Stimulated activated CD8-positive, alpha-beta memory T cell treated with anti-CD3 and anti-CD28 coated beads, Interleukin-2, amount 100 ng/mL, for 1 hour (primary cell): ENCODE results near the gene SCNN1G.
A peak's percentile ranks its signal among the peaks of the same experiment; 100 is the strongest.

Source experiments
- DNase-seq, 2 donors: peaks; one replicate each; pipeline ENCODE4 v3.0.0-alpha.2; 2020; ENCODE audit warnings: low read depth in 2 of 2

Gene SCNN1G

DNA sequence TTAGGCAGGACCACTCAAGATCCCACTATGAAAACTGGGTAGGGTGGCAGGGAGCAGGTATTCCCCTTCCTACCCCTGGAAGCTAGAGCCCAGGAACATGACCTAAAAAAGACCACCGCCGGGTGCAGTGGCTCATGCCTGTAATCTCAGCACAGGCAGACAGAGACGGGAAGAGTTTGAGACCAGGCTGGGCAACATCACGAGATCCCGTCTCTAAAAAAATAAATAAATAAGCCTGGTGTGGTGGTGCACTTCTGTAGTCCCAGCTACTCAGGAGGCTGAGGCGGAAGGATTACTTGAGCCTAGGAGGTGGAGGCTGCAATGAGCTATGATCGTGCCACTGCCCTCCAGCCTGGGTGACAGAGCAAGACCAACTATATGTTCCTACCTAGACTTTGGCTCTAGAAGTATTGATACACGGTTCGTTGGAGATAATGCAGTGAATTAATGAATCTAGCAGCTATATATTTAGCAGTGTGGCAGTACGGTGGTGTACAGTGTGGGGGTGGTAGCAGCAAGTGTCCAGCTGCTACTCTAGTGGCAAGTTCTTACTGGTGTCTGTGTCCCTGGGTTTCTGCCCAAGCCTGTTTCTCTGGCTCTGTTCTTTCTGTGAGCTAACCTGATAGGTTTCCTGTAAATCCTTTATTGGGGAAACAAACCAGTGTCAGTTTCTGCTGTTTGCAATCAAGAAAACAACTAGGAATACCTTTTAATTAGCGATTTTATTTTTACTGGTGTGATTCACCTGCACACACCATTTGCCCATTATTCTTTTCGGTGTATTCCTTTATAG lies 30.0 kb upstream of the SCNN1G start:
- DNase-seq, result no peak

DNA sequence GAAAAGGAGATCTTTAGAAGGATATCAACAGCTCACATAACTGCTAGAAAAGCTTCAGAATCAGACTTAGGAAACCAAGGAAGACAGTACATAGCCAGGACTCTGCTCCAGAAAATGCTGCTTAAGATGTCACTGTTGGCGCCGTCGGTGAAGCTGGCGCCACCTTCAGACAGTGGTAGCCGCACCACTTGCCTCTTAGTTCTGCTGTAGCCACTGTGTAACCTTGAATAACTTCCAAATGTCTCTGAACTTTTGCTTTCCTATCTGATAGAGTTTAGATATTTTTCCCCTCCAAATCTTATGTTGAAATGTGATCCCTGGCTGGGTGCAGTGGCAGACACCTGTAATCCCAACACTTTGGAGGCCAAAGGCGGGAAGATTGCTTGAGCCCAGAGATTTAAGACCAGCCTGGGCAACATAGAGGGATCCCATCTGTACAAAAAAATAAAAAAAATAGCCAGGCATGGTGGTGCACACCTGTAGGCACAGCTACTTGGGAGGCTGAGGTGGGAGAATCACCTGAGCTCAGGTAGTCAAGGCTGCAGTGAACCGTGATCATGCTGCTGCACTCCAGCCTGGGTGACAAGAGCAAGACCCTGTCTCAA lies 27.0 kb upstream of the SCNN1G start:
- DNase-seq, result no peak

DNA sequence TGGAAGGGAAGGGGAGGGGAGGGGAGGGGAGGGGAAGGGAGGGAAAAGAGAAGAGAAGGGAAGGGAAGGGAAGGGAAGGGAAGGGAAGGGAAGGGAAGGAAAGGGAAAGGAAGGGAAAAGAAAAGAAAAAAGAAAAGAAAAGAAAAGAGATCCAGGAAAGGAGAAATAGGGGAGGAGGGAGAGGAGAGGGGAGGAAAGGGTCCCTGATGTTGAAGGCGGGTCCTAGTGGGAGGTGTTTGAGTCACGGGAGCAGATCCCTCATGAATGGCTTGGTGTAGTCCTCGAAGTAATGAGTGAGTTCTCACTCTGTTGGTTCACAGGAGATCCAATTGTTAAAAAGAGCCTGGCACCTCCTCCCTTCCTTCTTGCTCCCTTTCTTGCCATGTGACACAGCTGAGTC lies 26.4 kb upstream of the SCNN1G start:
- no peak for DNase-seq

DNA sequence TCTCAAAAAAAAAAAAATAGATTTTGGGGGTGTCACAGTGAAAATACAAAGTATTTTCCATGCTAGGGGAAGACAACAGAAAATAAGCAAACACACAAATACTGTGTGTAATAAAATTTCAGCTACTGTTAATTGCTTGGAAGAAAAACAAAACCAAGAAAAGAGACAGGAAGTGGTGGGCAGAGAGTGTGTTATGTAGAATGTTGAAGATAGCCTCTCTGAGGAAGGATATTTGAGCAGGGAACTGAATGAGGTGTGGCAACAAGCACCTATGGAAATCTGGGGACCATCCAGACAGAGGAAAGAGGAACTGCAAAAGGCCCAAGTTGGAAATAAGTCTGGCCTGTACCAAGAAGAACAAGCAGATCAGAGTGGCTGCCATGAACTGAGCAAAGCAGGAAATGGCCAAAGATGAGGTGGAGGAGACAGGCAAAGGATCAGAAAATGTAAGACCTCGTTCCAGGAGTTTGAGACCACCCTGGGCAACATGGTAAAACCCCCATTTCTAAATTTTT lies 25.5 kb upstream of the SCNN1G start:
- DNase-seq, result no peak

DNA sequence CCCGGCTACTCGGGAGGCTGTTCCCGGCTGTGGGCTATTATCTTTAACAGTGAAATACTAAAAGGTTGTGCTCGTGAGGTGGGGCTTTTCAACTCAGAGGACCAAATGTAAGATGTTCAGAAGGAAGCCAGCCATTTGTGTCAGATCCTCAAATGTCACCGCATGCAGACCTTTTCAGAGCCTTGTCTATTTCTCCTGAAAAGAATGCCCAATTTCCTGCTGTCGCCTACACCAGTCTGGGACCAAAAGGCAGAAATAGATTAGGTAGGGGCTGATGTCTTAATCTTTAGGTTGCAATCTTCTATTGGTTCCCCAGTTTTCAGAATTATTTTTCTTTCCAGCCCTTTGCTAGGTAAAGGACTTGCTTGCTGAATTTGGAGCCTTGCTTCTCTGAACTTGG lies 24.4 kb upstream of the SCNN1G start:
- DNase-seq, result no peak

DNA sequence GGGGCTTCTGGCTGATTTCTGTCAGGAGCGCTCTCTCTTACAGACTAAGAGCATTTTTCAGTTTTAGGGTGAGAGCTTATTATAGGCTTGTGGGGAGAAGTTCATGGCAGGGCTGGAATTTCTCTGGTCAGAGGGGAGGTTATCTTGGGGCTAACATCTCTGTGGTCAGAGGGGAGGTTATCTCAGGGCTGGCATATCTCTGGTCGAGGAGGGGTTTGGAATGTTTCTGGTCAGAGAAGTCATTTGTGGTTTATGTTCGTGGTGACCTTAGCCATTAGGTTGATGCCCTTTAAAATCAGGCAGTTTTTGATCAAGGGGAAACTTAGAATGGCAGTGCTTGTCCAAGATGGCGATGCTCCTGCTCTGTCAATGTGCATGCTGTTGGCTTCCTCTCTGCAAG lies 22.5 kb upstream of the SCNN1G start:
- DNase-seq, result no peak

DNA sequence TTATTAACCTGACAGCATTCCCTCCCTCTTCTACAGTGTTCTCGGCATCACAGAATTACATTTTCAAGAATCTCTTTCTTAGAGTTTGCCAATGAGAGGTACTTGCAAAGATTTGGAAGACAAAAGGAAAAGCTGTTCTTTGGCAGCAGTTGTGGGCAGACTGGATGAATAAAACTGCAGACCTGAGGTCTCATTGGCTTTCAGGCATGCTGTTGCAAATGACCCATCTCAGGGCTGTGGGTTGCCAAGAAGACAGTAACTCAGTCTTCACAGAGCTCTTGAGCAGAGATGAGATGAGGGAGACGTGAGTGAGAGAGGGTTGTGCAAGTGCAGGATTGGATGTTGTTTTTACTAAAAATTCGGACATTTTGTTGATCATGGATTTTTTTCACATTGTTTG lies 22.0 kb upstream of the SCNN1G start:
- DNase-seq, result no peak

DNA sequence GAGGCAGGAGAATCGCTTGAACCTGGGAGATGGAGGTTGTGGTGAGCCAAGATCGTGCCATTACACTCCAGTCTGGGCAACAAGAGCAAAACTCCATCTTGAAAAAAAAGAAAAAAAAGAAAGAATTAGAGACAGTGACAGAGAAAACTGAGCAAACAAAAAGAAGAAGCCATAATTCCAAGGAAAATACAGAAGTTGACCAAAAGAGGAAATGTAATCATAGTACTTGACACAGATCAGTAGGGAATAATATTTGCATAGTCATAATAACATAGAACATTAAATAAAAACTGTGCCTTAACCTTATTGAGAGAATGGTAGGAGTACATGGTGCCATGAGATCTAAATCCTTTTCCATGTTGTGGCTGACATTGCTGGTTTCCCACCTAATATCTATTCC lies 18.6 kb upstream of the SCNN1G start:
- DNase-seq, result no peak

DNA sequence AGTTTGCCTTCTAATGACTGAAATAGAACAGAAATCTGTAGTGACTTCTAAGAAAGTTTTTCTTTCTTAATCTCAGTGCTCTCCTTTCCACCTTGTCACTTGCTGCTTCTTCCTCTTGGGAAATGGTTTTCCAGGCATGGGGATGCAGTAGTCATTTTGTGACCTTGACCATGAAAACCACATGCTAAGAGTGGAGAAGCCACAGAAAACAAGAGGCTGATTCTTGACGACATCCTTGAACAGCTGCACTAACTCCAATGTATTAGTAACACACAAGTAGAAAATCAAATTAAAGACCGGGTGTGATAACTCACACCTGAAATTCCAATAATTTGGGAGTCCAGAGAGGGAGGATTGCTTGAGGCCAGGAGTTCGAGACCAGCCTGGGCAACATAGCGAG lies 17.8 kb upstream of the SCNN1G start:
- DNase-seq, result no peak

DNA sequence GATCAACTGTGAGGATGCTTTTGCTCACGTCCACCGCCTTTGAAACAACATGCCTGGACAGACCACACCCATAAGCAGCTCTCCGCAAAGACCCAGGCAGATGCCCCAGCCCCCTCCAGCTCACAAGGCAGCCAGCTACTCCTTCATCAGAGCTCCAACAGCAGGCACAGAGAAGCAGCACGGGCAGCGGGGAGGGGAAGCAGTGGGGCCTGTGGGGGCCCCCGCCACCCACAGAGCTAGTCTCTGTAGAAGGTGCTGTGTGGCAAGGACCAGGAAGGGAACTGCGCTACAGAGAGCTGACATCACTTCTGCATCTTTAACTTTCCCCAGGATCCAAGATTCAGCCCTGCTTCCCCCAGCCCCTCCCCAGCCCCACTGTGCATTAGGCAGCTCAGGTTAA lies 10.0 kb upstream of the SCNN1G start:
- no peak for DNase-seq

DNA sequence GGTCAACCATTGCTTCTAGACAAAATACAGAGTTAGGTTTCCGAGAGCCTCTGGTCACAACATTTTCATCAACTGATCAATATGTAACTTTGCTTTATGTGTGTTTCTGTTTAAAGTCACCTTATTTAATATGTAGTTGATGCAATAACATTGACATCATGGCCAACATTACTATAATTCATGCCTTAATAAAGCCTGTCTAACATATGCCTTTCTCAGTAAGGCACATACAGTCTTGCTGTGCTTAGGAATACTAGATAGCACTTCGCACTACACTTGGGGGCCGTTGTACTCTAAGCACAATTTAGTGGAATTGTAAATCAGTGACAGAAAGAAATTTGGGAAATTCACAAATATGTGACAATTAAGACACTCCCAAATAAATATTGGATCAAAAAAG lies 9.6 kb upstream of the SCNN1G start:
- no peak for DNase-seq

DNA sequence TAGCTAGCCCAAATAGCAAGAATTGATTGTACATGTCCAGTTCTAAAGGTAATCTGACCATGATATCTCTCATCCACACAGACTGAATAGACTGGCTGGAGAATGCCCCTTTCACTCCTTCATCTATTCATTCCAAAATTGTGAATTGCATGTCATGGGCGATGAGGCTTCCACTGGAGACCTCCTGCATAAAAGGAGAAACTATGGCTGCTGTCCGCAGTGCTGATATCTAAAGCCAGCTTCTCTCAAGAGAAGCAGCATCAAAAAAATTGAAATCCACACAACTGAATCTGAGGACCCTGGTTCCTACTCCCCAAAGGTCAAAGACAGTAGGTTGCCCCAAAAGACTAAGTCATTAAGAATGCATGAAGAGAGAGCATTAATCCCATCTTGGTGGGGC lies 7.9 kb upstream of the SCNN1G start:
- DNase-seq, result no peak

DNA sequence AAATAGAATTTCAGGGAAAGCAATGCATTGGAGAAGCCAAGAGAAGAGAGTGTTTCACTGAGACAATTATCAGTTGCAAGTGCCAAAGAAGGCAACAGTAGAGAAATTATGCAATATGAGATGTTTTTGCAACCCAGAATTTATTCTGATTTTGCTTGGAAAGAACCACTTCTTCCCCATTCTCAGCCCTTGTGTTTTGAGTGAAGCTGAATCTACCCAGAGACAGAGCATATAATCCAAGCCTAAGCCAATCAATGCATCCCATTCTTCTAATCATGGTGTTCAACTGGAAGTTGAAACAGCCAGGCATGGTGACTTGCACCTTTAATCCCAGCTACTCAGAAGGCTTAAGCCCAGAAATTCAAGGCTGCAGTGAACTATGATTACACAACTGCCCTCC lies 6.9 kb upstream of the SCNN1G start:
- no peak for DNase-seq

DNA sequence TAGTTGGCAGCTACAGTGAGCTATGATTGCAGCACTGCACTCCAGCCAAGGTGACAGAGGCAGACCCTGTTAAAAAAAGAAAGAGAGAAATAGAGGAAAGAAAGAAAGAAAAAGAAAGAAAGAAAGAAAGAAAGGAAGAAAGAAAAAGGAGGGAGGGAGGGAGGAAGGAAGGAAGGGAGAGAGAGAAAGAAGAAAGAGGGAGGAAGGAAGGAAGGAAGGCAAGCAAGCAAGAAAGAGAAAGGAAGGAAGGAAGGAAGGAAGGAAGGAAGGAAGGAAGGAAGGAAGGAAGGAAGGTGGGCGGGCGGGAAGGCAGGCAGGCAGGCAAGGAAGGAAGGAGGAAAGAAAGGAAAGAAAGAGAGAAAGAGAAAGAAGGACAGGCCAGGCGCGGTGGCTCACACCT lies 1.0 kb upstream of the SCNN1G start:
- no peak for DNase-seq

DNA sequence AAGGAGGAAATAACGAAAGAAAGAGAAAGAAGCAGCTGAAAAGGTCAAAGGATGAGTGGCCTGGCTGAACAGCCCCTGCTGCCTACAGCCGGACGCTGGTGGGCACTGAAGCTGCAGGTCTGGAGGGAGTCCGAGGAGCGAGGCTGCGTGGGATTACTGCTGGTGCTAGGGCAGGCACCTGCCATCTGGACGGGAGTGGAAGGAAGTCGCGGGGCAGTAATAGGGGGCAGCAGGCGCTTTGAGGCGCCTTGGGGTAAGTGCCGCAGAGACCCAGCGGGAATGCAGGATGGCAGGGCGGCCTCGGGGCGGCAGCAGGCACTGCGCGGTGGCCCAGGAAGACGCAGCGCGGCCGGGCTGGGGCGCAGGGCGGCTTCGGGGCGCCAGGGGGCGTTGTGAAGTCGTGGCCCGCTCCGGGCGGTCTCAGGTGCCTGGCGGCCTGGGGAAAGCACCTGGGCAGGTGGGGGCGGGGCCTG lies 303 bp upstream of the SCNN1G start:
- peak; percentile 15 to 33 for DNase-seq

DNA sequence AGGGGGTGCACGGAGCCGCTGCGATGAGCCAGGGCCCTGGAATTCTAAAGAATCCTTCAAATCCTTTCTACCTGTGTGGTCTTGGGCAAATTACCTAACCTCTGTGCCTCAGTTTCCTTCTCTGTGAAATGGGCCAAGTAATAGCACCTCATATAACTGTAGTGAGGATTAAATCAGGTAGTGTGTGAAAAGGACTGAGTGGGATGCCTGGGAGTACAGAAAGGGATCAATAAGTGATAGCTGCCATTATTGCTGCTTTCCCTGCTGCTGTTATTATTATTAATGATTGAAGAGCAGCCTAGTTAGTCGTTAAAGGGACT lies 958 bp downstream of the SCNN1G start:
- DNase-seq, result no peak

DNA sequence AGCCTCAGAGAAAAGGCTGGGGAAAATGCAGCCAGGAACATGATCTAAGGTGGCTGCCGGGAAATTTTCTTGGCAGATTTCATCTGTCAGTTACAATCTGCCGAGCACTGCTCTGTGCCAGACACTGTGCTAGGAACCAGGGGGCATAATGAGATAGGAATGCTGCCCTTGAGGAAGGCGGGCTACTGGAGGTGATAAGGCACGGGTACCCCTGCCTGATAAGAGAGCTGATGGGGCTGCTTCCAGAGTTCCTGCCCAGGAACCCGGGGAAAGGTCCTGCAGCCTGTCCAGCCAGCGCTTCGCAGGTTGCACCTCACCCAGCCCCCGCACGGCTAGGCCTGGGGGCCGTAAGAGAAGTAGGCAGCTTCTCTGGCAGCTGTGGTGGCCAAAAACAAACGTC lies 3.1 kb downstream of the SCNN1G start:
- DNase-seq, result no peak

DNA sequence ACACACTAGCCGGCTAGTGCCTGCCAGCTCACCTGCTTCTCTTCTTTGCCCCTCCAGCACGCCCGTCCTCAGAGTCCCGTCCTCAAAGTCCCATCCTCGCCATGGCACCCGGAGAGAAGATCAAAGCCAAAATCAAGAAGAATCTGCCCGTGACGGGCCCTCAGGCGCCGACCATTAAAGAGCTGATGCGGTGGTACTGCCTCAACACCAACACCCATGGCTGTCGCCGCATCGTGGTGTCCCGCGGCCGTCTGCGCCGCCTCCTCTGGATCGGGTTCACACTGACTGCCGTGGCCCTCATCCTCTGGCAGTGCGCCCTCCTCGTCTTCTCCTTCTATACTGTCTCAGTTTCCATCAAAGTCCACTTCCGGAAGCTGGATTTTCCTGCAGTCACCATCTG lies 3.6 kb downstream of the SCNN1G start:
- no peak for DNase-seq

DNA sequence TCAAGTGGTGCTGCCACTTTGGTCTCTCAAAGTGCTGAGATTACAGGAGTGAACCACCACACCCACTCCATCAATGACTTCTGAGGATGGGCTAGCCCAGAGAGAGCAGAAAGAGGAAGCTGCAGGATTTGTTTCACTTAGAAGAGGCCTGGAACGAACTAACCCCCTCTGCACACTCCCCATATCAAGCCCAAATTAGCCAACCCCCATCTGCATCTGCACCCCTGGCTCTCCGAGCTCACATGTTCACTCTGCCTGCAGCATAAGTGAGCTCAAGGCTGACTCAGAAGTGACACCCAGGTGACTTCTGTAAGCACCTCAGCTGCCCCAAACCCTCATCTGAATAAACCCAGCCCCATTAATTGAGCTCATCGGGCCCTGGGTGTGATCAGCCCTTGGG lies 4.8 kb downstream of the SCNN1G start:
- no peak for DNase-seq

DNA sequence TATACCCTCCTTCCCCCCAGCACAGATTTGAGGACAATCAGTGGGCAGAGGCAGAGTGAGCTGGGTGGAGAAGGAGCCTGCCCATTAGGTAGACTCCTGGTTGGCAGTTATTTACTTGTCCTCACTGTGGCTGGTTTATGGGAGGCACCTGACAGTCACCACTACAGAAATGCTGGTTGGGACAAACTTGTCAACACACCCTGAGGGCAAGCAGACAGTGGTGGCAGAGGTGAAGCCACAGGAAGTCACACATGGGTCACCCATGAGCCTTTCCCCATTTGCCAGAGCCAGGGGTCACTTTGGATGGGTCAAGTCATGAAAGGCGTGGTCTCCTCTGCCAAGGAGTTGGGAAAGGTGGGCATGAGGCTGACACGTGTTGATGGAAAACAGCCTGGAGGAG lies 6.4 kb downstream of the SCNN1G start:
- no peak for DNase-seq

DNA sequence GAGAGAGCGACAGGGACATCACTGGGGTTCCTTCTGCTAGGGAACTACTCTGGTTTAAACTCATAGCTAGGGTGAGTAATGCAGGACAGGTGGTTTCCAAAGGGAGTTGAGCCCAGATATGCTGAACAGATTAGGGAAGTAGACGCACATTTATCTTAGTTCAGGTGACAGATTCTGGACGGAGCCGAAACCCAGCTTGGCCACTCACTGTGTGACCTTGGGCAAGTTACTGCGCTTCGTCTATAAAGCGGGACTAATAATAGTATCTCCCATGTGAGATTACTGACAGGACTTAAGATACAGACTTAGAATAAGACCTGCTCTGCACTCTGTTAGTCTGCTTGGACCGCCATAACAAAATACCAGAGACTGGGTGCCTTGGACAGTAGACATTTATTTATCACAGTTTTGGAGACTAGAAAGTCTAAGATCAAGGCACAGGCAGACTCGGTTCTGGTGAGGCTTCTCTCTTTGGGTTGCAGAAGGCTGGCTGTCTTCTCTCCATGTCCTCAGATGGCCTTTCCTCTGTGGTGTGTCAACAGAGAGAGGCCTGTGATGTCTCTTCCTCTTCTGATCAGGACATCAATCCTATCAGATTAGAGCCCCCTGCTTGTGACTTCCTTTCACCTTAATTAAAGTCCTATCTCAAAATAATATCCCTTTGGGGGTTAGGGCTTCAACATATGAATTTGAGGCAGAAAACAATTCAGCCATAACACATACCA lies 12.1 kb downstream of the SCNN1G start:
- no peak for DNase-seq

DNA sequence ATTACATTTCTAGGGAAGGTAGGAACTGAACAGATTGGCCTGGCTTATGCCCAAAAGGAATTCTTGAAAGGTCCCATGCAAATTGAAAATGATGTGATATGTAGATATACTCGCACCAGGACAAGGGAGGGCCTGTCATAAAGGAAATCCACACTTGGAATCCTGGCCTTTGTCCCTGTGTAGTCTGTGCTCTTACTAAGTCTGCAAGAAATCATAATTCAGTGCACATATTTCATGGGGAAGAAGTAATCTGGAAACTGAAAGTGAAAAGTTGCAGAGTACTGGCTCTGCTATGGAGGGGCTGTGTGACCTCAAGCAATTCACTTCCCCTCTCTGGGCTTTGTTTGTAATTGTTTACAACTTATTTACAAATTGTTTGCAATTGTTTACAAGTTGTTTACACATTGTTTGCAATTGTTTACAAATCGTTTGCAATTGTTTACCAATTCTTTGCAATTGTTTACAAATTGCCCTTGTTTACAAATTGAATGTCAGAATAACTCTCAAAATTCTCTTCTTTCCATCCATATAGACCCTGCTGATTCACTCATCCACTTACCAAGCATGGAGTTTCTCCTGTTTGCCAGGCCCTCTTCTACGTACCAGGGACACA lies 12.9 kb downstream of the SCNN1G start:
- no peak for DNase-seq

DNA sequence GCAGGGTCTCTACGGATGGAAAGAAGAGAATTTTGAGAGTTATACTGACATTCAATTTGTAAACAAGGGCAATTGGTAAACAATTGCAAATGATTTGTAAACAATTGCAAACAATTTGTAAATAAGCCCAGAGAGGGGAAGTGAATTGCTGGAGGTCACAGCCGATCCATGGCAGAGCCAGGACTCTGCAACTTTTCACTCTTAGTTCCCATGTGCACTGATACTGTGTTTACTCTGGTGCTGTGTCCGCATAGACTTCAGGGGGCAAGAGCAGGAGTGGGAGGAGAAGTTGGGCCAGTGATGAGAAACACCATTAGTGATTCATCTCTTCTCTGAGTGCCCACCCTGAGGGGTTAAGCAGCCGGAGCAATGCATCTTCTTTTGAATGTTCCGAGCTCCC lies 14.0 kb downstream of the SCNN1G start:
- DNase-seq, result no peak
